GM12878 (cell line): ENCODE results near the gene UQCC2. TPM values are rescaled to one million over a fixed set of nuclear protein-coding genes. Genes with fewer than 3 reads are reported as not detected.

Experiments
- BHLHE40 ChIP-seq, 2 experiments: fragments of 450-650 bp in 1 of 2; IDR thresholded peaks; 2 replicates each; pipeline ENCODE4 v1.6.1; 2011 to 2017; ENCODE audit warnings: low read depth in 2 of 2, borderline replicate concordance in 1 of 2, improper control_type of control experiment in 1 of 2, low read length in 1 of 2, mild to moderate bottlenecking in 1 of 2
- NR2C2 ChIP-seq: IDR thresholded peaks from 2 replicates; pipeline ENCODE4 v1.6.1; 2011; ENCODE audit warnings: borderline replicate concordance, low read depth; ENCODE audit not compliant: control insufficient read depth, insufficient read length
- polyA plus RNA-seq, 11 experiments: library from polyadenylated mRNA; depleted of rRNA in 4 of 11; unstranded in 6 of 11; stranded (reverse) in 5 of 11; fragments of >200 nt; fragmentation: Nextera tagmentation in 4 of 11; fragmentation: Illumina TruSeq in 1 of 11; extraction: Ambion mirVana in 4 of 11; extraction: Trizol in 1 of 11; gene quantifications; 1 replicate in 1 of 11; 2 replicates in 10 of 11; pipeline versions ENCODE4 v1.2.1 to v1.2.3, GENCODE V29; 2011 to 2016; ENCODE audit warnings: inconsistent platforms in 2 of 11, missing spikeins in 2 of 11, low read depth in 1 of 11
- total RNA-seq, 4 experiments: library from RNA; depleted of rRNA in 3 of 4; stranded (reverse); fragments of >200 nt in 3 of 4; fragmentation: Illumina TruSeq in 1 of 4; extraction: Trizol in 1 of 4; gene quantifications; 2 replicates each; pipeline versions ENCODE4 v1.2.1 to v1.2.3, GENCODE V29; 2013 to 2021
- TF ChIP-seq, protein P1 (sequence below): fragments of 450-650 bp; IDR thresholded peaks from 2 replicates; pipeline ENCODE4 v1.6.1; 2017; ENCODE audit warnings: antibody characterized with exemption, mild to moderate bottlenecking, moderate library complexity
- TF ChIP-seq, protein P2 (sequence below): fragments of 450-650 bp; IDR thresholded peaks from 2 replicates; pipeline ENCODE4 v1.6.1; 2017; ENCODE audit warnings: low read depth, mild to moderate bottlenecking, moderate library complexity
- TF ChIP-seq, protein P3 (sequence below): IDR thresholded peaks from 2 replicates; pipeline ENCODE4 v1.6.1; 2012; ENCODE audit warnings: low read depth, low read length, improper control_type of control experiment

Gene UQCC2
- total and polyA plus RNA-seq, 10 of the 15 experiments (the other 5 are each of a cell fraction or from before 2014, with no cell fraction given), result 40.6 to 478 (median 71.2) TPM

DNA sequence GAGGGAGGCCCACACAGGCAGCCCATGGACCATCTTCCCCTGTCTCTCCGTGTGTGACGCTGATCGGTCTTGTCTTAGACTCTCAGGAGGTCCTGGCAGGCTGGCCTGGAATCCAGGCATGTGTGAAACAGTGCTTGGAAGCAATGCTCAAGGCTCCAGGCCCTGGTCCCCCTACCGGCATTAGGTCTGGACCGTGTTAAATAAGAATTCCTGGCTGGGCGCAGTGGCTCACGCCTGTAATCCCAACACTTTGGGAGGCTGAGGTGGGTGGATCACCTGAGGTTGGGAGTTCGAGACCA, 22.2 kb upstream of the UQCC2 start (continued):
- TF ChIP-seq, protein P1, sequence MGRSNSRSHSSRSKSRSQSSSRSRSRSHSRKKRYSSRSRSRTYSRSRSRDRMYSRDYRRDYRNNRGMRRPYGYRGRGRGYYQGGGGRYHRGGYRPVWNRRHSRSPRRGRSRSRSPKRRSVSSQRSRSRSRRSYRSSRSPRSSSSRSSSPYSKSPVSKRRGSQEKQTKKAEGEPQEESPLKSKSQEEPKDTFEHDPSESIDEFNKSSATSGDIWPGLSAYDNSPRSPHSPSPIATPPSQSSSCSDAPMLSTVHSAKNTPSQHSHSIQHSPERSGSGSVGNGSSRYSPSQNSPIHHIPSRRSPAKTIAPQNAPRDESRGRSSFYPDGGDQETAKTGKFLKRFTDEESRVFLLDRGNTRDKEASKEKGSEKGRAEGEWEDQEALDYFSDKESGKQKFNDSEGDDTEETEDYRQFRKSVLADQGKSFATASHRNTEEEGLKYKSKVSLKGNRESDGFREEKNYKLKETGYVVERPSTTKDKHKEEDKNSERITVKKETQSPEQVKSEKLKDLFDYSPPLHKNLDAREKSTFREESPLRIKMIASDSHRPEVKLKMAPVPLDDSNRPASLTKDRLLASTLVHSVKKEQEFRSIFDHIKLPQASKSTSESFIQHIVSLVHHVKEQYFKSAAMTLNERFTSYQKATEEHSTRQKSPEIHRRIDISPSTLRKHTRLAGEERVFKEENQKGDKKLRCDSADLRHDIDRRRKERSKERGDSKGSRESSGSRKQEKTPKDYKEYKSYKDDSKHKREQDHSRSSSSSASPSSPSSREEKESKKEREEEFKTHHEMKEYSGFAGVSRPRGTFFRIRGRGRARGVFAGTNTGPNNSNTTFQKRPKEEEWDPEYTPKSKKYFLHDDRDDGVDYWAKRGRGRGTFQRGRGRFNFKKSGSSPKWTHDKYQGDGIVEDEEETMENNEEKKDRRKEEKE, result no peak
- no peak for TF ChIP-seq NR2C2
- TF ChIP-seq BHLHE40 (IDR thresholded peaks at IDR 0.05; ENCODE audit: borderline replicate concordance in 1 of 2, low read depth in 2 of 2, low read length in 1 of 2), result no peak
- TF ChIP-seq, protein P2, sequence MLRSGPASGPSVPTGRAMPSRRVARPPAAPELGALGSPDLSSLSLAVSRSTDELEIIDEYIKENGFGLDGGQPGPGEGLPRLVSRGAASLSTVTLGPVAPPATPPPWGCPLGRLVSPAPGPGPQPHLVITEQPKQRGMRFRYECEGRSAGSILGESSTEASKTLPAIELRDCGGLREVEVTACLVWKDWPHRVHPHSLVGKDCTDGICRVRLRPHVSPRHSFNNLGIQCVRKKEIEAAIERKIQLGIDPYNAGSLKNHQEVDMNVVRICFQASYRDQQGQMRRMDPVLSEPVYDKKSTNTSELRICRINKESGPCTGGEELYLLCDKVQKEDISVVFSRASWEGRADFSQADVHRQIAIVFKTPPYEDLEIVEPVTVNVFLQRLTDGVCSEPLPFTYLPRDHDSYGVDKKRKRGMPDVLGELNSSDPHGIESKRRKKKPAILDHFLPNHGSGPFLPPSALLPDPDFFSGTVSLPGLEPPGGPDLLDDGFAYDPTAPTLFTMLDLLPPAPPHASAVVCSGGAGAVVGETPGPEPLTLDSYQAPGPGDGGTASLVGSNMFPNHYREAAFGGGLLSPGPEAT, result no peak
- TF ChIP-seq, protein P3, sequence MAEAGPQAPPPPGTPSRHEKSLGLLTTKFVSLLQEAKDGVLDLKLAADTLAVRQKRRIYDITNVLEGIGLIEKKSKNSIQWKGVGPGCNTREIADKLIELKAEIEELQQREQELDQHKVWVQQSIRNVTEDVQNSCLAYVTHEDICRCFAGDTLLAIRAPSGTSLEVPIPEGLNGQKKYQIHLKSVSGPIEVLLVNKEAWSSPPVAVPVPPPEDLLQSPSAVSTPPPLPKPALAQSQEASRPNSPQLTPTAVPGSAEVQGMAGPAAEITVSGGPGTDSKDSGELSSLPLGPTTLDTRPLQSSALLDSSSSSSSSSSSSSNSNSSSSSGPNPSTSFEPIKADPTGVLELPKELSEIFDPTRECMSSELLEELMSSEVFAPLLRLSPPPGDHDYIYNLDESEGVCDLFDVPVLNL, result no peak
- TF ChIP-seq, all 136 proteins: peak for 0
